Adrenal gland (tissue), 12 donors: Measurements from ENCODE around the gene POLR3B. TPM values are rescaled to one million over a fixed set of nuclear protein-coding genes. Genes with fewer than 3 reads are reported as not detected.

Experiments used
- DNase-seq, 7 donors: peaks; one replicate each; pipeline ENCODE4 v3.0.0-alpha.2; 2019 to 2020
- H3K27ac ChIP-seq, 5 donors: fragments of 200-600 bp; sonication (generic) in 4 of 5; 1 replicate in 3 of 5; 2 replicates in 2 of 5; pipeline versions ENCODE4 v1.5.1 to v1.8.0; 2016 to 2020; ENCODE audit warnings: mild to moderate bottlenecking in 1 of 5
- H3K27me3 ChIP-seq: fragments of 200-600 bp; 2 replicates; pipeline ENCODE4 v1.8.0; 2021
- H3K36me3 ChIP-seq, 2 donors: fragments of 200-600 bp; replicated peaks in 1 of 2; 1 replicate in 1 of 2; 2 replicates in 1 of 2; pipeline versions ENCODE4 v1.5.1 to v1.8.0; 2018 to 2022
- H3K4me1 ChIP-seq, 2 donors: fragments of 200-600 bp; replicated peaks in 1 of 2; 1 replicate in 1 of 2; 2 replicates in 1 of 2; pipeline versions ENCODE4 v1.5.1 to v1.8.0; 2018 to 2021
- H3K4me3 ChIP-seq, 4 donors: fragments of 200-600 bp; sonication (generic) in 3 of 4; one replicate each; pipeline ENCODE4 v1.5.1; 2016 to 2018
- H3K9me3 ChIP-seq, 3 donors: fragments of 200-600 bp; sonication (generic) in 1 of 3; replicated peaks in 1 of 3; 1 replicate in 2 of 3; 2 replicates in 1 of 3; pipeline versions ENCODE4 v1.5.1 to v1.8.0; 2016 to 2021
- POLR2A ChIP-seq, 2 donors: fragments of 450-650 bp; IDR thresholded peaks; one replicate each; pipeline ENCODE4 v1.6.1; 2017; ENCODE audit warnings: antibody characterized with exemption in 2 of 2, mild to moderate bottlenecking in 2 of 2, moderate library complexity in 1 of 2
- WGBS, 4 donors: extraction: QIAGEN DNeasy Blood & Tissue Kit in 2 of 4; methylation state at CpG; one replicate each; pipeline versions ENCODE4 v1.1.5 to v1.1.7; 2013 to 2017; 5-methylcytosine and 5-hydroxymethylcytosine counted together
- intact Hi-C, 2 donors: fragments of 100-400 bp; cut with DNase I; formaldehyde crosslinking; loops; one replicate each; pipeline versions ENCODE4 v1.14.1 to v1.15.0; 2022 to 2023
- polyA plus RNA-seq, 3 donors: library from polyadenylated mRNA; stranded (reverse); fragments of 200-250 nt in 2 of 3; fragments of 350-450 nt in 1 of 3; fragmentation: Illumina TruSeq in 1 of 3; extraction: RNeasy Lipid Tissue Mini Kit (QIAGEN cat#74804) in 1 of 3; gene quantifications; one replicate each; pipeline ENCODE4 v1.2.3, GENCODE V29; 2013 to 2014
- total RNA-seq, 9 donors: library from RNA; depleted of rRNA in 4 of 9; stranded (reverse); fragments of >200 nt in 4 of 9; fragments of 120-200 nt in 1 of 9; fragmentation: NEBNext Ultra II Directional in 1 of 9; extraction: Animal tissue kit (Norgen Biotek cat#: 25700) in 1 of 9; gene quantifications; one replicate each; pipeline versions ENCODE4 v1.1.0 to v1.2.4, GENCODE V29; 2013 to 2023
- TF ChIP-seq, protein P1 (sequence below), 6 experiments: fragments of 450-650 bp in 4 of 6; fragments of 200-600 bp in 2 of 6; sonication (generic) in 1 of 6; IDR thresholded peaks; 1 replicate in 5 of 6; 2 replicates in 1 of 6; pipeline versions ENCODE4 v1.5.1 to v1.8.0; 2016 to 2021; ENCODE audit warnings: antibody characterized with exemption in 6 of 6, mild to moderate bottlenecking in 2 of 6, moderate library complexity in 1 of 6
- donor health status: healthy with polysubstance abuse.
- donor health status: Bipolar disorder and iron deficiency.
- donor health status: DM: yes; HTN: yes; CAD: no.
- donor health status: DM: no; HTN: no; CAD: no.
- donor health status: DM: no; HTN: no; CAD: no.
- donor health status: DM: yes; HTN: yes; CAD: no.

Gene POLR3B
- total and polyA plus RNA-seq, 12 donors = 2.6 to 33.8 (median 13.7) TPM

DNA sequence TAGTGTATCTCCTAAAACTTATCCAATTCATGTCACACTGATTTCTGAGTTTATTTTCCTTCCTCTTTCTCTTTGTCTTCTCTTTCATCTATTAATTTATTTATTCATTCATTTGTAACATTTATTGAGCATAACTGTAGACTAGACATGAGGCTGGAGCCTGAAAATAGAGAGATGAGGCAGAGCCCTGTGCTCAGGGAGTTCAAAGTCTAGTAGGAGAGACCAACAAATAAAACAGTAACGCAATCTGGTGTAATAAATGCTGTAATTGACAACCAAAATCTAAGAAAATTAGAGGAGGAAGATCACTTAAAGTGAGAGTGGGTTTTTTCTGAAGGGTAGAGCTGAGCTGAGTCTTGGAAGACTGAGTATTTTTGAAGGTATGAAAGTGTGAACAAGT, 87.5 kb downstream of the POLR3B start:
- no peak overlapping the region for H3K4me3 ChIP-seq
- TF ChIP-seq, protein P1, sequence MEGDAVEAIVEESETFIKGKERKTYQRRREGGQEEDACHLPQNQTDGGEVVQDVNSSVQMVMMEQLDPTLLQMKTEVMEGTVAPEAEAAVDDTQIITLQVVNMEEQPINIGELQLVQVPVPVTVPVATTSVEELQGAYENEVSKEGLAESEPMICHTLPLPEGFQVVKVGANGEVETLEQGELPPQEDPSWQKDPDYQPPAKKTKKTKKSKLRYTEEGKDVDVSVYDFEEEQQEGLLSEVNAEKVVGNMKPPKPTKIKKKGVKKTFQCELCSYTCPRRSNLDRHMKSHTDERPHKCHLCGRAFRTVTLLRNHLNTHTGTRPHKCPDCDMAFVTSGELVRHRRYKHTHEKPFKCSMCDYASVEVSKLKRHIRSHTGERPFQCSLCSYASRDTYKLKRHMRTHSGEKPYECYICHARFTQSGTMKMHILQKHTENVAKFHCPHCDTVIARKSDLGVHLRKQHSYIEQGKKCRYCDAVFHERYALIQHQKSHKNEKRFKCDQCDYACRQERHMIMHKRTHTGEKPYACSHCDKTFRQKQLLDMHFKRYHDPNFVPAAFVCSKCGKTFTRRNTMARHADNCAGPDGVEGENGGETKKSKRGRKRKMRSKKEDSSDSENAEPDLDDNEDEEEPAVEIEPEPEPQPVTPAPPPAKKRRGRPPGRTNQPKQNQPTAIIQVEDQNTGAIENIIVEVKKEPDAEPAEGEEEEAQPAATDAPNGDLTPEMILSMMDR (IDR thresholded peaks at IDR 0.05) = no peak
- no peak for TF ChIP-seq POLR2A (IDR thresholded peaks at IDR 0.05)
- H3K27me3 ChIP-seq = no peaks in the 10 kb centered on the region
- no peaks in the 10 kb centered on the region for H3K36me3 ChIP-seq
- intact Hi-C loops = no loop called here
- 0 to 52% (median 0%) methylated on average over 1 of the region's 1 CpG for WGBS, 4 donors
- no peaks in the 10 kb centered on the region for H3K4me1 ChIP-seq
- no peak for DNase-seq
- H3K9me3 ChIP-seq = no peaks in the 10 kb centered on the region
- H3K27ac ChIP-seq = no peak overlapping the region

DNA sequence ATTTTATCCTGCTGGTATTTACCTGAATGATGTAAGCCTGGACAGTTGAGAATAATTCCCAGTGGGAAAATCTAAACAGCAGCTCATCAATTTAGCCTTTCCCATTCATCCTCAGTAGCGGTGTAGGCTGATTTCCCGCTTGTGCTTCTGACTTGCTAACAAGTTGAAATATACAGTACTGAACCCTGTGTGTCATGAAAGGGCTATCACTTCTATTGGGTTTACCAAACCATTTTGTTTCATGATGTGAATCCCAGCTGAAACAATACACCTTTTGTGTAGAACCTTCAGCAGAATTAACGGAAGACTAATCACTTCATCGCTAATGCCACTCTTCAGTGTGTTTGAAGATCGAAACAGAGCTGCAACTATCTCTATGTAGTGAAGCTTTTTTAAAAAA, 88.4 kb downstream of the POLR3B start:
- no peak for TF ChIP-seq POLR2A (IDR thresholded peaks at IDR 0.05)
- TF ChIP-seq, protein P1 (IDR thresholded peaks at IDR 0.05) = no peak
- no peaks in the 10 kb centered on the region for H3K9me3 ChIP-seq
- no peak overlapping the region for H3K4me3 ChIP-seq
- intact Hi-C loops = no loop called here
- DNase-seq = no peak
- WGBS, 4 donors = 97 to 98% (median 97%) methylated on average over 5 of the region's 5 CpGs
- no peaks in the 10 kb centered on the region for H3K27me3 ChIP-seq
- H3K4me1 ChIP-seq = no peaks in the 10 kb centered on the region
- H3K36me3 ChIP-seq = no peaks in the 10 kb centered on the region
- H3K27ac ChIP-seq = no peak overlapping the region

GRCh38 chr12:106446419-106447092, 89.0 kb downstream of the POLR3B start:
- Histone ChIP-seq H3K27me3 (no peaks in the 10 kb centered on the region), H3K27ac (no peak overlapping the region), H3K4me1 (no peaks in the 10 kb centered on the region), H3K36me3 (no peaks in the 10 kb centered on the region), H3K9me3 (no peaks in the 10 kb centered on the region), H3K4me3 (no peak overlapping the region)
- WGBS, 4 donors = 66 to 75% (median 70%) methylated on average over 7 of the region's 7 CpGs
- intact Hi-C loops = no loop called here
- no peak for TF ChIP-seq POLR2A (IDR thresholded peaks at IDR 0.05)
- no peak for DNase-seq

GRCh38 chr12:106452309-106452708, 94.8 kb downstream of the POLR3B start:
- no peaks in the 10 kb centered on the region for H3K36me3 ChIP-seq
- H3K27ac ChIP-seq = no peak overlapping the region
- no peak for TF ChIP-seq POLR2A (IDR thresholded peaks at IDR 0.05)
- TF ChIP-seq, protein P1 (IDR thresholded peaks at IDR 0.05) = no peak
- DNase-seq = no peak
- 95 to 98% (median 95%) methylated on average over 1 of the region's 1 CpG for WGBS, 4 donors
- H3K9me3 ChIP-seq = no peaks in the 10 kb centered on the region
- no peak overlapping the region for H3K4me3 ChIP-seq
- no peaks in the 10 kb centered on the region for H3K4me1 ChIP-seq
- intact Hi-C loops = no loop called here
- H3K27me3 ChIP-seq = no peaks in the 10 kb centered on the region

- WGBS, 4 donors = 75 to 80% (median 77%) methylated on average over 6 of the region's 6 CpGs
- peaks cover 0 to 9% of the 10 kb centered on the region in 2 donors for H3K36me3 ChIP-seq
- intact Hi-C loops = no loop called here
- H3K27ac ChIP-seq = no peak overlapping the region
- H3K9me3 ChIP-seq = no peaks in the 10 kb centered on the region
- H3K4me1 ChIP-seq = no peaks in the 10 kb centered on the region
- DNase-seq = no peak
- TF ChIP-seq POLR2A (IDR thresholded peaks at IDR 0.05) = no peak
- TF ChIP-seq, protein P1 (IDR thresholded peaks at IDR 0.05) = no peak
- H3K4me3 ChIP-seq = no peak overlapping the region
- H3K27me3 ChIP-seq = no peaks in the 10 kb centered on the region
Observed at GRCh38 chr12:106455111-106455510, 97.6 kb downstream of the POLR3B start.
